ENCODE data around the gene SDC3.

SDC3 gene

DNA sequence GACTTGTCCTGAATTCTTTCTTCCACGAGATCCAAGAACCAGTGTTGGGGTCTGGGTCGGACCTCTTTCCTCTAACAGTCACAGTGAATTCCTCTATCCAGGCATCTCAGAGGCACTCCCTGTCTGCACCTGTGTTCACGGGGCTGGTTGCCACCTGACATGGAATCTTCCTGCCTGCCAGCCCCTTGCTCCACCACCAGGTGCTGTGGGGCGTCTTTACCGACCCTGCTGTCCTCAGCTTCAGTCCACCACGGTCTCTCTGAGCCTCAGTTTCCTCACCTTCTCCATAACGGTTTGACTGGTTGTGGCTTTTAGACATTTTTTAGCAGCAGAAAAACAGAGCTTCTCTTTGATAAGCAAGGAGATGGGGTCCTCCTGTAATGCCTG is 62.7 kb downstream of the SDC3 start:
- POLR2A ChIA-PET = no interaction called here
- H3K27me3 ChIP-seq (replicated peaks in 2 of 5; ENCODE audit: control insufficient read depth in 4 of 5, insufficient read depth in 5 of 5, low read length in 4 of 5) = peaks cover 9 to 98% (median 61%) of the 10 kb centered on the region in 5 experiments

DNA sequence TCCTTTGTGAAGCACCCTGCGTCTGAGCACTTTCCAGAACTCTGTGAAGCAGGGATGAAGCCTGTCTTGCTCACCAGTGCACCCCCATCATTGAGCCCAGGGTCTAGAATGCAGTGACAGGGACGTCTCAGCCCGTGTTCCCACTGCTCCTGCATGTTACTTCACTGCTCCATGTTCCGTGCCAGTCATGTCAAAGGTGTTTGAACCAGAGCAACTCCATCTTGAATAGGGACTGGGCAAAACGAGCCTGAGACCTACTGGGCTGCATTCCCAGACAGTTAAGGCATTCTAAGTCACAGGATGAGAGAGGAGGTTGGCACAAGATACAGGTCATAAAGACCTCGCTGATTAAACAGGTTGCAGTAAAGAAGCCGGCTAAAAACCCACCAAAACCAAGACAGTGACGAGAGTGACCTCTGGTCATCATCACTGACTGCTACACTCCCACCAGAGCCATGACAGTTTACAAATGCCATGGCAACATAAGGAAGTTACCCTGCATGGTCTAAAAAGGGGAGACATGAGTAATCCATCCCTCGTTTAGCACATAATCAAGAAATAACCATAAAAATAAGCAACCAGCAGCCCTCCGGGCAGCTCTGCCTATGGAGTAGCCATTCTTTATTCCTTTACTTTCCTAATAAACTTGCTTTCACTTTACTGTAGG is 63.2 kb downstream of the SDC3 start:
- POLR2A ChIA-PET = no interaction called here
- CTCF ChIA-PET = interaction anchor here (0.9 kb wide), 1 partner anchor 37 kb away, joined by 3 read pairs; no protein-coding TSS in a partner anchor
- Histone ChIP-seq H3K9me3 (ENCODE audit: control extremely low read depth in 1 of 5, control insufficient read depth in 4 of 5, insufficient read depth in 2 of 5, low read depth in 1 of 5, low read length in 4 of 5) (peaks cover 0 to 3% (median 0%) of the 10 kb centered on the region in 5 experiments), H3K27ac (ENCODE audit: insufficient read depth in 1 of 2, low read depth in 1 of 2, low read length in 2 of 2, poor library complexity in 1 of 2, severe bottlenecking in 2 of 2) (no peak overlapping the region), H3K4me1 (ENCODE audit: control extremely low read depth in 1 of 4, control insufficient read depth in 4 of 4, insufficient read depth in 4 of 4, low read length in 3 of 4) (peaks cover 0 to 12% (median 9%) of the 10 kb centered on the region in 4 experiments), H3K4me3 (ENCODE audit: control insufficient read depth in 1 of 7, extremely low read depth in 1 of 7, insufficient read depth in 4 of 7, low read depth in 2 of 7, low read length in 6 of 7) (no peak overlapping the region), H3K27me3 (replicated peaks in 2 of 5; ENCODE audit: control insufficient read depth in 4 of 5, insufficient read depth in 5 of 5, low read length in 4 of 5) (peaks cover 9 to 98% (median 61%) of the 10 kb centered on the region in 5 experiments), H3K36me3 (ENCODE audit: control insufficient read depth in 4 of 4, insufficient read depth in 4 of 4, low read length in 3 of 4) (no peaks in the 10 kb centered on the region)
- no peak for DNase-seq
- WGBS (ENCODE audit: insufficient coverage) = 67% methylated on average over 7 of the region's 10 CpGs

More for the DNA sequence above, 62.7 kb downstream of the SDC3 start:
- no peaks in the 10 kb centered on the region for H3K36me3 ChIP-seq (ENCODE audit: control insufficient read depth in 4 of 4, insufficient read depth in 4 of 4, low read length in 3 of 4)
- H3K27ac ChIP-seq (ENCODE audit: insufficient read depth in 1 of 2, low read depth in 1 of 2, low read length in 2 of 2, poor library complexity in 1 of 2, severe bottlenecking in 2 of 2) = no peak overlapping the region
- peaks cover 0 to 3% (median 0%) of the 10 kb centered on the region in 5 experiments for H3K9me3 ChIP-seq (ENCODE audit: control extremely low read depth in 1 of 5, control insufficient read depth in 4 of 5, insufficient read depth in 2 of 5, low read depth in 1 of 5, low read length in 4 of 5)
- no peak for DNase-seq
- WGBS (ENCODE audit: insufficient coverage) = 58% methylated on average over 7 of the region's 7 CpGs
- H3K4me1 ChIP-seq (ENCODE audit: control extremely low read depth in 1 of 4, control insufficient read depth in 4 of 4, insufficient read depth in 4 of 4, low read length in 3 of 4) = peaks cover 0 to 7% (median 3%) of the 10 kb centered on the region in 4 experiments
- CTCF ChIA-PET = interaction anchor here (0.7 to 1.4 kb wide), 3 partner anchors 8 to 37 kb away, joined by 3 read pairs; no protein-coding TSS in a partner anchor
- H3K4me3 ChIP-seq (ENCODE audit: control insufficient read depth in 1 of 7, extremely low read depth in 1 of 7, insufficient read depth in 4 of 7, low read depth in 2 of 7, low read length in 6 of 7) = no peak overlapping the region

DNA sequence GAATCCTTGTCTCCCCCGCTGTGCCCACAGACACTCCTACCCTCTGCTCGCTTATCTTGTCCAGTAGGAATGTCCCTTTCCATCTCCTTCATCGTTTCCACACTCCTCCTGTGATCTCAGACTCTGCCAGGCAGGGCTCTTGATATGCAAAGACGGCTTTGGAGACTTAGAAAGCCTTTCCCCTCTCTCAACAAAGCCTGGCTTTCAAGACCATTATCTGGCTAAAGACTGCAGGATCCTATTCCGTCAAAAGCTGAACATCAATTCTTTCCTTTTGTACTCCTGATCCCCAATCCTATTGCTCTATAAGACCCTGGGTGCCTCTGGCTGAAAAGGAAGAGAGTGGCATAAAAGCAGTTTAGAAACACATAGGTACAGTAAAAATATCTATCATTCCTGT is 63.9 kb downstream of the SDC3 start:
- CTCF ChIA-PET = no interaction called here
- peaks cover 9 to 99% (median 59%) of the 10 kb centered on the region in 5 experiments for H3K27me3 ChIP-seq (replicated peaks in 2 of 5; ENCODE audit: control insufficient read depth in 4 of 5, insufficient read depth in 5 of 5, low read length in 4 of 5)
- 43% methylated on average over 5 of the region's 5 CpGs for WGBS (ENCODE audit: insufficient coverage)
- peaks cover 0 to 5% (median 0%) of the 10 kb centered on the region in 5 experiments for H3K9me3 ChIP-seq (ENCODE audit: control extremely low read depth in 1 of 5, control insufficient read depth in 4 of 5, insufficient read depth in 2 of 5, low read depth in 1 of 5, low read length in 4 of 5)
- no peak overlapping the region for H3K27ac ChIP-seq (ENCODE audit: insufficient read depth in 1 of 2, low read depth in 1 of 2, low read length in 2 of 2, poor library complexity in 1 of 2, severe bottlenecking in 2 of 2)
- no peaks in the 10 kb centered on the region for H3K36me3 ChIP-seq (ENCODE audit: control insufficient read depth in 4 of 4, insufficient read depth in 4 of 4, low read length in 3 of 4)
- DNase-seq = no peak
- POLR2A ChIA-PET = no interaction called here
- peaks cover 0 to 13% (median 9%) of the 10 kb centered on the region in 4 experiments for H3K4me1 ChIP-seq (ENCODE audit: control extremely low read depth in 1 of 4, control insufficient read depth in 4 of 4, insufficient read depth in 4 of 4, low read length in 3 of 4)
- H3K4me3 ChIP-seq (ENCODE audit: control insufficient read depth in 1 of 7, extremely low read depth in 1 of 7, insufficient read depth in 4 of 7, low read depth in 2 of 7, low read length in 6 of 7) = no peak overlapping the region

DNA sequence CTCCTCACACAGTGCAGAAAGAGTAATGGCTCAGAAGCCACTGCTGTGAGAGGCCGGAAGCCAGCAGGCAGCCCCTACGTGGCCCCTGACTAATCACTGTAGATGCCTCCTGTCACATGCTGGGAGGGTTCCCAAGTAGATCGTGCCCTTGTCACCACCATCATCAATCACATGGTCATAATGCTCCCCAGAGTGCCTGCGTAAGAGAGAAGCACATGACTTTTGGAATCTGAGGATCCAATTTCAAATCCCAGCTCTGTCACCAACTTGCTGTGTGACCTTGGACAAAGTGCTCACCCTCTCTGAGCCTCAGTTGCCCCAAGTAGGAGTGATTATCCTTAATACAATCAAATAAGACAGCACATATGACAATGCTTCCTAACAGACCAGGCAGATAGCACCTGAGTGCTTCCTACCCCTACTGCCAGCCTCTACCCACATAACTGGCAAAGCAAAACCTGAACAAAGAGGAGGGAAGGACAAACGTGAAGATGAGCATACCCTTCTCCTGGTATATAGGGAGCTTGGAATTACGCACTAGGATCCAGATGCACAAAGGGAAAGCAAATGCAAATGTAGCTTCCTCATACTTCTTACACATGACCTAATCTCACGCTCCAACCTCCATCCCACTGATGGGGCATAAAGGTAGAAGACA is 65.7 kb downstream of the SDC3 start:
- Histone ChIP-seq H3K9me3 (ENCODE audit: control extremely low read depth in 1 of 5, control insufficient read depth in 4 of 5, insufficient read depth in 2 of 5, low read depth in 1 of 5, low read length in 4 of 5) (peaks cover 0 to 10% (median 0%) of the 10 kb centered on the region in 5 experiments), H3K4me1 (ENCODE audit: control extremely low read depth in 1 of 4, control insufficient read depth in 4 of 4, insufficient read depth in 4 of 4, low read length in 3 of 4) (peaks cover 0 to 13% (median 9%) of the 10 kb centered on the region in 4 experiments), H3K27me3 (replicated peaks in 2 of 5; ENCODE audit: control insufficient read depth in 4 of 5, insufficient read depth in 5 of 5, low read length in 4 of 5) (peaks cover 5 to 100% (median 66%) of the 10 kb centered on the region in 5 experiments), H3K36me3 (ENCODE audit: control insufficient read depth in 4 of 4, insufficient read depth in 4 of 4, low read length in 3 of 4) (no peaks in the 10 kb centered on the region), H3K4me3 (ENCODE audit: control insufficient read depth in 1 of 7, extremely low read depth in 1 of 7, insufficient read depth in 4 of 7, low read depth in 2 of 7, low read length in 6 of 7) (no peak overlapping the region), H3K27ac (ENCODE audit: insufficient read depth in 1 of 2, low read depth in 1 of 2, low read length in 2 of 2, poor library complexity in 1 of 2, severe bottlenecking in 2 of 2) (no peak overlapping the region)
- CTCF ChIA-PET = interaction anchor here (0.9 to 2.1 kb wide), 3 partner anchors 41 to 86 kb away, joined by 3 to 7 read pairs (median 3); no protein-coding TSS in a partner anchor
- POLR2A ChIA-PET = interaction anchor here (0.7 kb wide), 1 partner anchor 483 kb away, joined by 3 read pairs; no protein-coding TSS in a partner anchor
- WGBS (ENCODE audit: insufficient coverage) = 39% methylated on average over 4 of the region's 7 CpGs
- peak in 2 of 3 donors; percentile 23 to 39 for DNase-seq

DNA sequence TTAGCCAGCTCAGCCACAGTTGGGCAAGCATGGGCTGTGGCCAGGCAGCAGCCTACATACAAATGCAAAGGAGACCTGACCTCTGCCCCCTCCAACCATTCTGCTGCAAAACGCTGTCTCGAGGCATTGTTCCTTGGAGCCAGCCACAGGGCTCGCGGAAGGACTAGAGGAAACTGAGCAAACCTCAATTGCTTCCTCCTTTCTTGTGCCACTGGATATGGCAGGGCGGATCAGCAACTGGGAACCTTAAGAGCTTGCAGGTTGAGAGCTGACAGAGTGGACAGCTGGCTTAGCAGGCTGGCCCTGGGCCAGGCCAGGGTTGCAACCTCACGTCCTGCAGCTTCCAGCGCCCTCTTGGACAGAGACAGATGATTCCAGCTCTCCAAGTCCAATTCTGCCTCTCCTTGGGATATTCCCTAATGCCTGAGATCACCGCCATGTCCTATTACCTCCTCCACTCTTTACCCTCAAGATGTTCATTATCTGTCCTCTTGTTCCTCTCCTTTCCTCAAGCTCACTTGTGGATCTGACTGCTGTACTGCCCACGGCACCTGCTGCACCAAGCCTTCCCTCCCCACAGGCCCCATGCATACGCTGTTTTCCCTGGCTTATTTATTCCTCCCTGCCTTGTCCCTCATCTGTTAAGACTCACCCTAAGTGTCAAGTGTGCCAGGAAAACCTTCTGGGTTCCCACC is 67.5 kb downstream of the SDC3 start:
- H3K36me3 ChIP-seq (ENCODE audit: control insufficient read depth in 4 of 4, insufficient read depth in 4 of 4, low read length in 3 of 4) = no peaks in the 10 kb centered on the region
- 12% methylated on average over 10 of the region's 10 CpGs for WGBS (ENCODE audit: insufficient coverage)

DNA sequence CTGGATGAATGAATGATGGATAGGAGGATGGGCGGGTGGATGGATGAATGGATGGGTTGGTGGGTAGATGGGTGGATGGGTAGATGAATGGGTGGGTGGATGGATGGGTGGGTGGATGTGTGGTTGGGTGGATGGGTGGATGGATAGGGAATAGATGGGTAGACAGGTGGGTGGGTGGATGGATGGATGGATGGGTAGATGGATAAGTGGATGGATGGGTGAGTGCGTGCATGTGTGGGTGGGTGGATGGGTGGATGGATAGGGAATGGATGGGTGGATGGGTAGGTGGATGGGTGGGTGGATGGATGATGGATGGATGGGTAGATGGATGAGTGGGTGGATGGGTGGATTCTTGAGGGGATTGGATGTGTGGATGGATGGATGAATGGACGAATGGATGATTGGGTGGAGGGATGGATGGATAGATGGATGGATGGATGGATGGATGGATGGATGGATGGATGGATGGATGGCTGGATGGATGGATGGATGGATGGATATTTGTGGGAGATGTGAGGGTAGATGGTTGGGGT is 68.7 kb downstream of the SDC3 start:
- ChIA-PET POLR2A (no interaction called here), CTCF (interaction anchor here (0.8 to 1.6 kb wide), 3 partner anchors 8 to 36 kb away, joined by 3 to 7 read pairs (median 5); no protein-coding TSS in a partner anchor)
- peaks cover 7 to 92% (median 57%) of the 10 kb centered on the region in 5 experiments for H3K27me3 ChIP-seq (replicated peaks in 2 of 5; ENCODE audit: control insufficient read depth in 4 of 5, insufficient read depth in 5 of 5, low read length in 4 of 5)

More for the DNA sequence above, 67.5 kb downstream of the SDC3 start:
- ChIA-PET CTCF (interaction anchor here (0.8 to 1.6 kb wide), 9 partner anchors 9 to 72 kb away, joined by 3 to 7 read pairs (median 3); no protein-coding TSS in a partner anchor), POLR2A (no interaction called here)
- peaks cover 0 to 7% (median 0%) of the 10 kb centered on the region in 5 experiments for H3K9me3 ChIP-seq (ENCODE audit: control extremely low read depth in 1 of 5, control insufficient read depth in 4 of 5, insufficient read depth in 2 of 5, low read depth in 1 of 5, low read length in 4 of 5)
- no peak overlapping the region for H3K27ac ChIP-seq (ENCODE audit: insufficient read depth in 1 of 2, low read depth in 1 of 2, low read length in 2 of 2, poor library complexity in 1 of 2, severe bottlenecking in 2 of 2)
- DNase-seq = peak; percentile 32 to 67 (median 65)
- H3K4me1 ChIP-seq (ENCODE audit: control extremely low read depth in 1 of 4, control insufficient read depth in 4 of 4, insufficient read depth in 4 of 4, low read length in 3 of 4) = peaks cover 0 to 13% (median 9%) of the 10 kb centered on the region in 4 experiments
- H3K27me3 ChIP-seq (replicated peaks in 2 of 5; ENCODE audit: control insufficient read depth in 4 of 5, insufficient read depth in 5 of 5, low read length in 4 of 5) = peaks cover 5 to 99% (median 66%) of the 10 kb centered on the region in 5 experiments
- no peak overlapping the region for H3K4me3 ChIP-seq (ENCODE audit: control insufficient read depth in 1 of 7, extremely low read depth in 1 of 7, insufficient read depth in 4 of 7, low read depth in 2 of 7, low read length in 6 of 7)

More for the DNA sequence above, 68.7 kb downstream of the SDC3 start:
- Histone ChIP-seq H3K36me3 (ENCODE audit: control insufficient read depth in 4 of 4, insufficient read depth in 4 of 4, low read length in 3 of 4) (no peaks in the 10 kb centered on the region), H3K4me3 (ENCODE audit: control insufficient read depth in 1 of 7, extremely low read depth in 1 of 7, insufficient read depth in 4 of 7, low read depth in 2 of 7, low read length in 6 of 7) (no peak overlapping the region), H3K4me1 (ENCODE audit: control extremely low read depth in 1 of 4, control insufficient read depth in 4 of 4, insufficient read depth in 4 of 4, low read length in 3 of 4) (peaks cover 0 to 13% (median 9%) of the 10 kb centered on the region in 4 experiments), H3K9me3 (ENCODE audit: control extremely low read depth in 1 of 5, control insufficient read depth in 4 of 5, insufficient read depth in 2 of 5, low read depth in 1 of 5, low read length in 4 of 5) (peaks cover 0 to 7% (median 0%) of the 10 kb centered on the region in 5 experiments), H3K27ac (ENCODE audit: insufficient read depth in 1 of 2, low read depth in 1 of 2, low read length in 2 of 2, poor library complexity in 1 of 2, severe bottlenecking in 2 of 2) (no peak overlapping the region)
- WGBS (ENCODE audit: insufficient coverage) = 90% methylated on average over 3 of the region's 3 CpGs
- no peak for DNase-seq

All from common myeloid progenitor, CD34-positive (primary cell).